BLaER1 treated with 17β-estradiol and CSF1 and Interleukin-3, amounts not matched to agents 10 nM and 100 nM (cell line): Measurements from ENCODE around the gene TIMM50.

ENCODE experiments used
- H3K27ac ChIP-seq, 11 experiments: shearing (Covaris generic); formaldehyde crosslinking; 2 replicates each; pipeline ENCODE4 v1.8.1; 2022
- H3K27me3 ChIP-seq, 11 experiments: shearing (Covaris generic); formaldehyde crosslinking; 2 replicates each; pipeline ENCODE4 v1.8.1; 2022
- H3K36me3 ChIP-seq, 11 experiments: shearing (Covaris generic); formaldehyde crosslinking; 2 replicates each; pipeline ENCODE4 v1.8.1; 2022
- H3K4me1 ChIP-seq, 10 experiments: shearing (Covaris generic); formaldehyde crosslinking; 2 replicates each; pipeline ENCODE4 v1.8.1; 2022
- H3K4me2 ChIP-seq, 11 experiments: shearing (Covaris generic); formaldehyde crosslinking; 2 replicates each; pipeline ENCODE4 v1.8.1; 2022
- H3K4me3 ChIP-seq, 10 experiments: shearing (Covaris generic); formaldehyde crosslinking; 2 replicates each; pipeline ENCODE4 v1.8.1; 2022
- H3K9ac ChIP-seq, 11 experiments: shearing (Covaris generic); formaldehyde crosslinking; 2 replicates each; pipeline ENCODE4 v1.8.1; 2022
- H3K9me3 ChIP-seq, 11 experiments: shearing (Covaris generic); formaldehyde crosslinking; replicated peaks in 1 of 11; 2 replicates each; pipeline ENCODE4 v1.8.1; 2022
- H4K20me1 ChIP-seq, 11 experiments: shearing (Covaris generic); formaldehyde crosslinking; 2 replicates each; pipeline ENCODE4 v1.8.1; 2022
- Cebpa-rat ChIP-seq, 11 experiments: shearing (Covaris generic); IDR thresholded peaks; 2 replicates each; pipeline ENCODE4 v1.8.1; 2022

The TIMM50 gene

GRCh38 chr19:39533003-39533512 is 52.4 kb downstream of the TIMM50 start:
- Histone ChIP-seq H3K27ac (no peak overlapping the region), H3K4me2 (peak overlapping the region in 9 of 11 experiments; percentile 7 to 49 (median 25); a peak in 10 of 22 replicates)

GRCh38 chr19:39533791-39534190 is 53.2 kb downstream of the TIMM50 start:
- Histone ChIP-seq H3K27me3 (no peaks in the 10 kb centered on the region), H3K9me3 (no peaks in the 10 kb centered on the region), H3K4me1 (peaks cover 22 to 50% (median 29%) of the 10 kb centered on the region in 10 experiments), H3K4me2 (no peak overlapping the region), H3K9ac (peak overlapping the region in 1 of 11 experiments; percentile 36; a peak in 1 of 22 replicates), H4K20me1 (peaks cover 0 to 32% (median 13%) of the 10 kb centered on the region in 11 experiments; a peak in 15 of 22 replicates), H3K27ac (no peak overlapping the region), H3K36me3 (peaks cover 0 to 13% (median 0%) of the 10 kb centered on the region in 11 experiments; a peak in 5 of 22 replicates), H3K4me3 (no peak overlapping the region)
- no peak for TF ChIP-seq Cebpa-rat (IDR thresholded peaks at IDR 0.05)

More at GRCh38 chr19:39533003-39533512, 52.4 kb downstream of the TIMM50 start:
- Histone ChIP-seq H3K9ac (peak overlapping the region in 3 of 11 experiments; percentile 77 to 90 (median 82); a peak in 5 of 22 replicates), H4K20me1 (peaks cover 0 to 25% (median 10%) of the 10 kb centered on the region in 11 experiments; a peak in 14 of 22 replicates), H3K36me3 (peaks cover 0 to 13% (median 0%) of the 10 kb centered on the region in 11 experiments; a peak in 5 of 22 replicates), H3K27me3 (no peaks in the 10 kb centered on the region), H3K4me1 (peaks cover 15 to 42% (median 22%) of the 10 kb centered on the region in 10 experiments), H3K9me3 (no peaks in the 10 kb centered on the region), H3K4me3 (peak overlapping the region in 9 of 10 experiments; percentile 76 to 97 (median 86); a peak in 12 of 20 replicates)
- TF ChIP-seq Cebpa-rat (IDR thresholded peaks at IDR 0.05): no peak

DNA sequence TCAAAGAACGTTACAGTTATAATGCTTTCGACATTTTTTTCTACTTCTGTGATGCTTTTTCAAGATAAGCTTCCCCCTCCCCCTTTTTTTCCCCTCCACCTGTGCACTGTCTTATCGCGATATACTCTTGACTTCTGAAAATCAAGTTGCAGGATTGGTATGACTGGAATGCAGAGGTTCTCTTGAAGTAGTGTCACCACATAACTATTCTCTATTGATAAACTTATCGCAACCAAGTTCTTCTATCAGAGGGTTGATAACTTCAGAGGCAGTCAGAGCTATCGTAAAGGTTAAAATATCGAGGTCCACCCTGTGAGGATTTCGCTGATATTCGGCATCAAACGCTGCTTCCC is 58.5 kb downstream of the TIMM50 start:
- TF ChIP-seq Cebpa-rat (IDR thresholded peaks at IDR 0.05): no peak
- Histone ChIP-seq H3K9ac (peak overlapping the region; percentile 89 to 98 (median 93)), H3K4me2 (peak overlapping the region; percentile 81 to 94 (median 85)), H3K4me3 (peak overlapping the region; percentile 83 to 97 (median 89)), H3K27me3 (no peaks in the 10 kb centered on the region), H3K4me1 (peaks cover 21 to 48% (median 36%) of the 10 kb centered on the region in 10 experiments), H4K20me1 (peaks cover 0 to 35% (median 13%) of the 10 kb centered on the region in 11 experiments; a peak in 13 of 22 replicates), H3K9me3 (no peaks in the 10 kb centered on the region), H3K36me3 (peaks cover 0 to 6% (median 0%) of the 10 kb centered on the region in 11 experiments; a peak in 2 of 22 replicates), H3K27ac (peak overlapping the region; percentile 80 to 93 (median 89))

- Histone ChIP-seq H3K4me3 (peak within 1 kb of the TSS; percentile 83 to 97 (median 89)), H3K4me1 (peaks cover 27 to 45% (median 37%) of the 10 kb centered on the region in 10 experiments), H3K9ac (peak within 1 kb of the TSS; percentile 89 to 98 (median 93))
These were observed 59.1 kb downstream of the TIMM50 start, which contains the start of gene EID2 for GRCh38 chr19:39539518-39540332. TSS of gene EID2 (minus strand) at chr19:39540161. CDS start at chr19:39540079, 82 bp downstream.

DNA sequence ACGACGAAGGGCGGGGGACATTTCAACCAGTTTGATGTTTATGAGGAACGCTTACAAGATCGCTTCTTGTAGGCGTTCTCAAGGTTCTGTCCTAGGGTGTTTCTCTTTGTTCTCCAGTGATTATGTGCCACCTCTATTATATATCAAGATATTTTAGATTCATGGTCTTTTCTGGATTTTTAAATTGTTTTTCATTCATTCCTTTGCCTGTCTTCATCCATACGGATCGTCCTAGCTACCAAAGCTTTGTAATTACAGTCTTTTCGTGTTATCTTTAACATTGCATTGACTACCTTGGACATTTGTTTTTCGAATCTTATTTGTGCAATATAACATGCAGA is 59.7 kb downstream of the TIMM50 start:
- no peak overlapping the region; a peak in 2 of 22 replicates for H3K27ac ChIP-seq
- H4K20me1 ChIP-seq: peaks cover 0 to 35% (median 13%) of the 10 kb centered on the region in 11 experiments; a peak in 12 of 22 replicates
- peak overlapping the region in 7 of 11 experiments; percentile 90 to 98 (median 95); a peak in 8 of 22 replicates for H3K9ac ChIP-seq
- H3K9me3 ChIP-seq: no peaks in the 10 kb centered on the region
- H3K4me3 ChIP-seq: peak overlapping the region in 9 of 10 experiments; percentile 83 to 97 (median 89); a peak in 11 of 20 replicates
- no peak for TF ChIP-seq Cebpa-rat (IDR thresholded peaks at IDR 0.05)
- peaks cover 0 to 6% (median 0%) of the 10 kb centered on the region in 11 experiments; a peak in 2 of 22 replicates for H3K36me3 ChIP-seq
- peak overlapping the region in 8 of 11 experiments; percentile 2 to 49 (median 26); a peak in 11 of 22 replicates for H3K4me2 ChIP-seq
- H3K4me1 ChIP-seq: peaks cover 32 to 49% (median 39%) of the 10 kb centered on the region in 10 experiments
- H3K27me3 ChIP-seq: no peaks in the 10 kb centered on the region

More at GRCh38 chr19:39539518-39540332, 59.1 kb downstream of the TIMM50 start, which contains the start of gene EID2:
- Histone ChIP-seq H4K20me1 (peaks cover 0 to 35% (median 13%) of the 10 kb centered on the region in 11 experiments; a peak in 12 of 22 replicates), H3K4me2 (peak within 1 kb of the TSS; percentile 81 to 94 (median 85)), H3K27ac (peak within 1 kb of the TSS; percentile 80 to 93 (median 89)), H3K36me3 (peaks cover 0 to 6% (median 0%) of the 10 kb centered on the region in 11 experiments; a peak in 2 of 22 replicates), H3K9me3 (no peaks in the 10 kb centered on the region), H3K27me3 (no peaks in the 10 kb centered on the region)
- no peak for TF ChIP-seq Cebpa-rat (IDR thresholded peaks at IDR 0.05)
